ENCODE data around the gene ACOT12.
"Not testable (repeated sequence)": the region's sequence is repeated elsewhere in the genome, so short reads cannot be mapped to it uniquely, and the experiment has no call there.

The ACOT12 gene

DNA sequence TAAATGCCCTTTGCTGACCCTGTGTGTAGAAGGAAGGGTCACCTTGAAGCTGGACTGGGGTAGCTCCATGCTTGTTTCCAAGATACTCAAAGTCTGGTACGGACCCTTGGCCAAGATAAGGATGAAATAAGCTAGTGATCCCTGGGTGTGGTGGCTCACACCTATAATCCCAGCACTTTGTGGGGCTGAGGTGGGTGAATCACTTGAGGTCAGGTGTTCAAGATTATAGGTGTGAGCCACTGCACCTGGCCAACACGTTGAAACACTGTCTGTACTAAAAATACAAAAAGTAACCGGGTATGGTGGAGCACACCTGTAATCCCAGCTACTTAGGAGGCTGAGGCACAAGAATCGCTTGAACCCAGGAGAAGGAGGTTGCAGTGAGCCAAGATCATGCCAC, 33.3 kb downstream of the ACOT12 start:
- no peak overlapping the region for H3K27ac ChIP-seq (ENCODE audit: low read depth, low read length)
- H3K9ac ChIP-seq (ENCODE audit: low read length): no peak overlapping the region
- H3K4me1 ChIP-seq (ENCODE audit: insufficient read depth, low read length): no peaks in the 10 kb centered on the region
- no peaks in the 10 kb centered on the region for H3K36me3 ChIP-seq (ENCODE audit: insufficient read depth, low read length)
- no peaks in the 10 kb centered on the region for H3K9me3 ChIP-seq (ENCODE audit: low read length)
- no peaks in the 10 kb centered on the region for H3K27me3 ChIP-seq (ENCODE audit: control insufficient read depth in 1 of 2, insufficient read depth in 2 of 2, low read length in 2 of 2)
- no peak overlapping the region for H3K4me3 ChIP-seq (ENCODE audit: low read depth in 1 of 2, low read length in 2 of 2)

DNA sequence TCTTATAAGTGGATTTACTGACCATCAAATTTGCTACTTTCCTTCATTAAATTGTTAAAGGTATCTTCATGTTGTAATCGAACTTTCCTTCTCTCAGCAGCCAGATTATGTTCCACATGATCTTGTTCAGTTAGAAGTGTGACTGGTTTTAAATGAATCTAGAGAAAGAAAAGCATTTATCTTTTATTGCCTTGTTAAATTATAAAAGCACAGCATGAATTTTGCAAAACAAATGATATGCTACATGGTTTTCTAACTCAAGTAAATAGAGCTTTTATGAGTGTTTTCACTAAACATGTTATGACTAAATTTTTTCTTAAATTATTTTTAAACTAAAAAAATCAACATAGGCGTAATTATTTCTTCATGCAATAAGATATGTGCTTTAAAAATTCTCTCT, 34.1 kb downstream of the ACOT12 start:
- no peaks in the 10 kb centered on the region for H3K27me3 ChIP-seq (ENCODE audit: control insufficient read depth in 1 of 2, insufficient read depth in 2 of 2, low read length in 2 of 2)
- no peaks in the 10 kb centered on the region for H3K36me3 ChIP-seq (ENCODE audit: insufficient read depth, low read length)
- no peaks in the 10 kb centered on the region for H3K9me3 ChIP-seq (ENCODE audit: low read length)
- H3K4me1 ChIP-seq (ENCODE audit: insufficient read depth, low read length): no peaks in the 10 kb centered on the region
- H3K27ac ChIP-seq (ENCODE audit: low read depth, low read length): no peak overlapping the region
- no peak overlapping the region for H3K9ac ChIP-seq (ENCODE audit: low read length)
- H3K4me3 ChIP-seq (ENCODE audit: low read depth in 1 of 2, low read length in 2 of 2): no peak overlapping the region

DNA sequence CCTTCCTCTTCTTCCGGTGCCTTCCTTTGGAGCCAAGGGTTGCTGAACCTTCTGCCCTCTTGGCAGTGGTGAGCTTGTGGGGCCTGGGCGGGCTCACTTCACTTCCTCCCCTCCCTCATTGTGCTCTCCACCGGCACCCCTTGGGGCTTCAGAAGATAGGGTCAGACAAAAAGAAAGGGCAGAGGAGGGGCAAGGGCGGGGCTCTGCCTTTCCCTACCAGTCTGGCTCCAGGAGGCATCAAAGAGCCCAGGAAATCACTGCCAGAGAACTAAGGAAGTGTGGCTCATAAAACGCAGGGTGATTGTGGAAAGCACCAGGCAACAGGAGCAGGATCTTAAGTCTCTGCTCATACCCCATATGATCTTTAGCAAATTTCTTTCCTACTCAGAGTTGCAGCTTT, 34.8 kb downstream of the ACOT12 start:
- Histone ChIP-seq H3K27ac (ENCODE audit: low read depth, low read length) (no peak overlapping the region), H3K4me3 (ENCODE audit: low read depth in 1 of 2, low read length in 2 of 2) (no peak overlapping the region), H3K9ac (ENCODE audit: low read length) (no peak overlapping the region), H3K9me3 (ENCODE audit: low read length) (no peaks in the 10 kb centered on the region), H3K36me3 (ENCODE audit: insufficient read depth, low read length) (no peaks in the 10 kb centered on the region), H3K4me1 (ENCODE audit: insufficient read depth, low read length) (no peaks in the 10 kb centered on the region), H3K27me3 (ENCODE audit: control insufficient read depth in 1 of 2, insufficient read depth in 2 of 2, low read length in 2 of 2) (no peaks in the 10 kb centered on the region)

DNA sequence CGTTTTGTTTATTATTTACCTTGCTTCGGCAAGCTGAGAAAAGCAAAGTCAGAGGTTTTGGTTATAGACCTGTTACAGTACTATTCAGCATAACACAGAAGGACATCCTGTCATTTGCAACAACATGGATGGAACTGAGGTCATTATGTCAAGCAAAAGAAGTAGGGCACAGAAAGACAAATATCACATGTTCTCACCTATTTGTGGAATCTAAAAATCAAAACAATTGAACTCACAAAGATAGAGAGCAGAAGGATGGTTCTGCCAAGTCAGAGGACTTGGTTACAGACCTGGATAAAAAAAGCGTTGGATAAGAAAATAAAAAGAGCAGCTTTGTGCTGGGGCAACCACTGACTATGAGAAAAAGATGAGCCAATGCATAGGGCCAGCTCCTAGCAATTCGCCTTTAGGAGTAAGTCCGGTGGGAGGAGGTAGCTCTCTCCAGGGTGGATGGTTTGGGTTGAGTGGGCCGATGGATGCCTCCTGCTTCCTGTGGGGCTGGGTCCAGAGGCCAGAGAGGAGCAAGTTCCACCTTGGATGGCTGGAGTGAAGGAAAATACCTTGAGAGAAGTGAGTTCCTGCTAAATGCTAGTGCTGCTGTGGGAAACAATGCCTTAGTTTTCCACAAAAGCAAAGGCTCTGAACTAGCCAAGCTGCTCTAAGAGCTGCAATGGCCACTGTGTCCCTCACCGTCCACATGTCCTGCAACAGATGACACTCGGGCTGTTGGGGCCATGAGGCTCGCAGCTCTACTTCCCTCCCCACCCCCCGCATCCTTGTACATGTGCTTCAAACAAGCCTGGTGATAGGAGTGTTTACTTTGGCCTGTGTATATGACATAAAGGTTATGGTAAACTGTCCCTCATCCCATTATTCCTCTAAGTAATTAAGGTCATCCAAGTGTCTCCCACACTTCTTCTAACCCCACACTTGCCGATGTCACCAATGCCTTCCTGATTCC, 38.4 kb downstream of the ACOT12 start:
- H3K4me3 ChIP-seq (ENCODE audit: low read depth in 1 of 2, low read length in 2 of 2): no peak overlapping the region
- H3K36me3 ChIP-seq (ENCODE audit: insufficient read depth, low read length): no peaks in the 10 kb centered on the region
- no peaks in the 10 kb centered on the region for H3K4me1 ChIP-seq (ENCODE audit: insufficient read depth, low read length)
- H3K27ac ChIP-seq (ENCODE audit: low read depth, low read length): no peak overlapping the region
- H3K27me3 ChIP-seq (ENCODE audit: control insufficient read depth in 1 of 2, insufficient read depth in 2 of 2, low read length in 2 of 2): no peaks in the 10 kb centered on the region
- no peaks in the 10 kb centered on the region for H3K9me3 ChIP-seq (ENCODE audit: low read length)
- H3K9ac ChIP-seq (ENCODE audit: low read length): no peak overlapping the region

DNA sequence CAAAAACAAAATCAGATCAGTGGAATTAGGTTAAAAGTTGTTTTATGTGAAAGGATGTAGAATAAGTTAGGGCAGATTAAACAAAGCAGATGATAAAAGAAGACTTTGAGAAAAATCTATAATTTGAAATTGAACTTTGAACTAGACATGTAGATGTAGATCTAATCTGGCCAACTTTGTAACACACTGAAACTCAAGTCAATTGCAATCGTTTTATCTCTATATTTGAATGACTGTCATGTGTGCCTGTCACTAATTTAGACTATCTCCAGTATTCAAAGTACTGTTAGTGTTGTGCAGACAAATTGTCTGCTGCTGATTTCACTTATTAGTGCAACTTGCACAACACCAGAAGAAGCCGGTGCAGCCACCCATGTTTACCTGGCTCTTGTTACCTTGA, 39.8 kb downstream of the ACOT12 start:
- no peaks in the 10 kb centered on the region for H3K4me1 ChIP-seq (ENCODE audit: insufficient read depth, low read length)
- H3K27me3 ChIP-seq (ENCODE audit: control insufficient read depth in 1 of 2, insufficient read depth in 2 of 2, low read length in 2 of 2): no peaks in the 10 kb centered on the region
- H3K9ac ChIP-seq (ENCODE audit: low read length): no peak overlapping the region

DNA sequence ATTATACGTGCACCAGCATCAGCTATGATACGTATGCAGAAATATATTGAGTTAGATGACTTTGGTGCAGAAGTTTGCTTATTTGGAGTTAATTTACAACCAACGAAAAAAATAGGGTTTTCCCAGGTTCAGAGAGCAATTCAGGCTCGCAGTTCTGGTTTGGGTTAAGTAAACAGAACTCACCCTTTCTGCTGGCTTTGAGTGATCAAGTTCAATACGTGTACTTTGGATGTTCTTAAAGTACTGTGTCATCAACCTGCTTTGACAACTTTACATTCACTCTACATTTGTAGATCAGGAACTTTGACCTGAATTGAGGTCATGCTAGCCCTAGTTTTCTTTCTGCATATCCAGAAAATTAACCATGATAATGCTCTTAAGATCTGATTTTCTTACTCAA, 40.7 kb downstream of the ACOT12 start:
- H3K36me3 ChIP-seq (ENCODE audit: insufficient read depth, low read length): no peaks in the 10 kb centered on the region
- H3K9ac ChIP-seq (ENCODE audit: low read length): no peak overlapping the region
- H3K4me3 ChIP-seq (ENCODE audit: low read depth in 1 of 2, low read length in 2 of 2): no peak overlapping the region
- no peaks in the 10 kb centered on the region for H3K9me3 ChIP-seq (ENCODE audit: low read length)
- H3K4me1 ChIP-seq (ENCODE audit: insufficient read depth, low read length): no peaks in the 10 kb centered on the region
- no peaks in the 10 kb centered on the region for H3K27me3 ChIP-seq (ENCODE audit: control insufficient read depth in 1 of 2, insufficient read depth in 2 of 2, low read length in 2 of 2)
- H3K27ac ChIP-seq (ENCODE audit: low read depth, low read length): no peak overlapping the region

More for the DNA sequence above, 39.8 kb downstream of the ACOT12 start:
- H3K36me3 ChIP-seq (ENCODE audit: insufficient read depth, low read length): no peaks in the 10 kb centered on the region
- no peak overlapping the region for H3K4me3 ChIP-seq (ENCODE audit: low read depth in 1 of 2, low read length in 2 of 2)
- no peaks in the 10 kb centered on the region for H3K9me3 ChIP-seq (ENCODE audit: low read length)
- H3K27ac ChIP-seq (ENCODE audit: low read depth, low read length): no peak overlapping the region

DNA sequence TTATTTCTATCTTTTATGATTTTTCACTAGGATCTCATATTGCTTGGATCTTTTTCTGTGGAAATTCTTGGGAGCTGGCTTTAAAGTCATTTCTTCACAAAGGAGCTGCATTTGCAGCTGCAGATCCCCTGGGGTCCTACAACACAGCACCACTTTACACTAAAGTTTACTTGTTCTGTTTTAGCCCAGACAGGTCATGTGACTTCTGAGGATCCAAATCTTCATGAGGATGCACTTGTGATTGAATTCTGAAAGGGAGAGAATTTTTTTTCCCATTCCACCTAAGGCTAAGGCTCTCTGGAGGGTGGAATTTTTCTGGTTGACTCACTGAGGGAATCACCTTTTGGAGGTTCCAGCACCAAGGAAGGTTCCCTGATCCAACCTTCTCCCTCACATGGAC, 43.4 kb downstream of the ACOT12 start:
- H3K36me3 ChIP-seq (ENCODE audit: insufficient read depth, low read length): no peaks in the 10 kb centered on the region
- no peak overlapping the region for H3K4me3 ChIP-seq (ENCODE audit: low read depth in 1 of 2, low read length in 2 of 2)
- no peaks in the 10 kb centered on the region for H3K9me3 ChIP-seq (ENCODE audit: low read length)
- H3K27ac ChIP-seq (ENCODE audit: low read depth, low read length): no peak overlapping the region
- H3K4me1 ChIP-seq (ENCODE audit: insufficient read depth, low read length): no peaks in the 10 kb centered on the region
- no peak overlapping the region for H3K9ac ChIP-seq (ENCODE audit: low read length)
- no peaks in the 10 kb centered on the region for H3K27me3 ChIP-seq (ENCODE audit: control insufficient read depth in 1 of 2, insufficient read depth in 2 of 2, low read length in 2 of 2)

DNA sequence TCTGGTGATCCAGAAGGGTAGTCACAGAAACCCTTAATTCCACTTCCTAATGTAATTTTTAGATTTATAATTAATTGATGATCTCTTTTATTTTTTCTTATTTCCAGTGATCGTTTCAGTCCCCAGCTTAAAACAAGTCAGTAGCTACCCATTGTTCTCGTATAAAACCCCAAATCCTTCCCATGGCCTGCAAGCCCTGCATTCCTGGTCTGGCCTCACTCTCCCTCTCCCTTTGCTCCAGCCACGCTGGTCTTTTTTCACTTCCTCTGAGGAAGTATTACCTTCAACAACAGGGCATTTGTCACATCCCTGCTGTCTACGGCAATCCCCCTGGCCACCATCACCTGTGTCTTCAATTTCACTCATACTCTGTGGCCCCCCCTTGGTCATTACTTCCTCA, 44.8 kb downstream of the ACOT12 start:
- Histone ChIP-seq H3K9ac (ENCODE audit: low read length) (no peak overlapping the region), H3K4me3 (ENCODE audit: low read depth in 1 of 2, low read length in 2 of 2) (no peak overlapping the region), H3K27ac (ENCODE audit: low read depth, low read length) (no peak overlapping the region), H3K27me3 (ENCODE audit: control insufficient read depth in 1 of 2, insufficient read depth in 2 of 2, low read length in 2 of 2) (no peaks in the 10 kb centered on the region), H3K4me1 (ENCODE audit: insufficient read depth, low read length) (no peaks in the 10 kb centered on the region), H3K9me3 (ENCODE audit: low read length) (no peaks in the 10 kb centered on the region), H3K36me3 (ENCODE audit: insufficient read depth, low read length) (no peaks in the 10 kb centered on the region)

DNA sequence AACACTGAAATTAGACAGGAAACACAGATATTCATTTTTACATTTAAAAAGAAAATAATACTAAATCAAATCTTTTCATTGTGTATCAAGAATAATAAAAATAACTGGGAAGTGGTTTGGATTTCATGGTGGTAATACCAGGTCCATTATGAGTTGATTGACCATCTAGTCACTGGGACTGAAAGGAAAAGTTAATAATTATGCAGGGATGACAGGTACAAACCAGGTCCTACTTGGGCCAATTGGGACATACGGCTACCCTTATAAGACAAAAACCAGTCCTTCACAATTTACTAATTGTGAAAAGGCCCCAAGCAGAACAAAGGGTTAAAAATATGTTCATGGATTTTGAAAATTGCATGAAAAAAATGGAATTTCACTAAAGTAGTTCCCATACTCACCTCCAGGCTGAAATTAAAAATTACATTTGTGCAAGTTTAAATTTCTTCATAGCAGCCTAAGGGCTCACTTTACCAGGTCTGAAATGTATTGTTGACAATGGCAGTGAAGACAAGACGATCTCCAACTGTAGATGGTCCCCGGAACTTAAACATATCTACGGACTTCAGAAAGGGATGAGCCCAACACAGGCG, 48.4 kb downstream of the ACOT12 start:
- Histone ChIP-seq H3K27ac (ENCODE audit: low read depth, low read length) (no peak overlapping the region), H3K4me3 (ENCODE audit: low read depth in 1 of 2, low read length in 2 of 2) (no peak overlapping the region)

DNA sequence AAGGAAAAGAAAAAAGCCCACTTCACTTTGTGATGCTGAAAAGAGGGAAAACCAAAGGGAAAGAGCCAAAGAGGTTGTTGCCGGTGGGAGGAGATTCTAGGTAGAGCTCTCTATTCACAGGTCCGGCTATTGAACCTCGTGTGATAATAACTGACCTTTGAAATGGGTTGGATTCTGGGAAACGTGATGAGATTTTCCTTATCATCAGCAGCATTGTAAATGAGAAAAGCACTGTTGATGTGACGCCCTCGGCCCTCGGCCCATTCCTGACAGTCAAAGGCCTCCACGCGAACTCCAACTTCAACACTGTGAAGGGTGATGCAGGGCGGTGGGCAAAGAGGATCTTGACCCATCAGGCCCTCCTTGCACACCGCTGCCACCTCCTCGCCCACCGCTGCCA, 49.2 kb downstream of the ACOT12 start:
- Histone ChIP-seq H3K27me3 (ENCODE audit: control insufficient read depth in 1 of 2, insufficient read depth in 2 of 2, low read length in 2 of 2) (no peaks in the 10 kb centered on the region), H3K4me3 (ENCODE audit: low read depth in 1 of 2, low read length in 2 of 2) (no peak overlapping the region), H3K27ac (ENCODE audit: low read depth, low read length) (no peak overlapping the region), H3K9me3 (ENCODE audit: low read length) (no peaks in the 10 kb centered on the region), H3K9ac (ENCODE audit: low read length) (no peak overlapping the region), H3K36me3 (ENCODE audit: insufficient read depth, low read length) (no peaks in the 10 kb centered on the region), H3K4me1 (ENCODE audit: insufficient read depth, low read length) (no peaks in the 10 kb centered on the region)

More for the DNA sequence above, 48.4 kb downstream of the ACOT12 start:
- no peaks in the 10 kb centered on the region for H3K27me3 ChIP-seq (ENCODE audit: control insufficient read depth in 1 of 2, insufficient read depth in 2 of 2, low read length in 2 of 2)
- no peaks in the 10 kb centered on the region for H3K4me1 ChIP-seq (ENCODE audit: insufficient read depth, low read length)
- no peaks in the 10 kb centered on the region for H3K9me3 ChIP-seq (ENCODE audit: low read length)
- no peaks in the 10 kb centered on the region for H3K36me3 ChIP-seq (ENCODE audit: insufficient read depth, low read length)
- no peak overlapping the region for H3K9ac ChIP-seq (ENCODE audit: low read length)

DNA sequence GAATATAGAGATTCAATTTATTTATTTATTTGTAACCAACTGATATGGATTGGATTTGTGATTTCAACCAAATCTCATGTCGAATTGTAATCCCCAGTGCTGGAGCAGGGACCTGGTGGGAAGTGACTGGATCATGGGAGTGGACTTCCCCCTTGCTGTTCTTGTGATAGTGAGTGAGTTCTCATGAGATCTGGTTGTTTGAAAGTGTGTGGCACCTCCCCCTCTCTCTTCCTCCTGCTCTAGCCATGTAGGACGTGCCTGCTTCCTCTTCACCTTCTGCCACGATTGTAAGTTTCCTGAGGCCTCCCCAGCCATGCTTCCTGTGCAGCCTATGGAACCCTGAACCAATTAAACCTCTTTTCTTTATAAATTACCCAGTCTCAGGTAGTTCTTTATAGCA, 55.7 kb downstream of the ACOT12 start:
- H3K9ac ChIP-seq (ENCODE audit: low read length); H3K36me3 ChIP-seq (ENCODE audit: insufficient read depth, low read length); H3K9me3 ChIP-seq (ENCODE audit: low read length); H3K4me1 ChIP-seq (ENCODE audit: insufficient read depth, low read length); H3K27ac ChIP-seq (ENCODE audit: low read depth, low read length); H3K4me3 ChIP-seq (ENCODE audit: low read depth in 1 of 2, low read length in 2 of 2); H3K27me3 ChIP-seq (ENCODE audit: control insufficient read depth in 1 of 2, insufficient read depth in 2 of 2, low read length in 2 of 2): not testable (repeated sequence)

DNA sequence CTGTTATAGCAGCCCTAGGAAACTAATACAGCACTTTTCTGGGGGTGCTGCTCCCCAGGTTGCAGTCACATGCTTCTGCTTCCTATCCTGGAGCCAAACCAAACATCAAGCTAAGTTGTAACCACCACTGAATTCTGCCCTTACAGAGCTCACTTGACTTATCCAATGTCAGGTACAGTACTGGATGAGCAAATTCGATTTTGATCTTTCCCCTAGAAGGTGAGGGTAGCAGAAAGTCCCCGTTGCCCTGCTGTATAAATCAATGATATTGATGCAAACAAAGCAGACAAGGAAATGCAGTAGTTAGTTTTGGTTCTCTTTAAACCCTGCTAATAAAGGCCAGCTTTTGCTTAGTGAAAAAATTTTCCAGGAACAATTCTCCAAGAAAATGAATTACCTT, 56.1 kb downstream of the ACOT12 start:
- Histone ChIP-seq H3K4me3 (ENCODE audit: low read depth in 1 of 2, low read length in 2 of 2) (no peak overlapping the region), H3K4me1 (ENCODE audit: insufficient read depth, low read length) (no peaks in the 10 kb centered on the region), H3K36me3 (ENCODE audit: insufficient read depth, low read length) (no peaks in the 10 kb centered on the region), H3K27me3 (ENCODE audit: control insufficient read depth in 1 of 2, insufficient read depth in 2 of 2, low read length in 2 of 2) (no peaks in the 10 kb centered on the region), H3K9me3 (ENCODE audit: low read length) (no peaks in the 10 kb centered on the region), H3K27ac (ENCODE audit: low read depth, low read length) (no peak overlapping the region), H3K9ac (ENCODE audit: low read length) (no peak overlapping the region)
